H1 (cell line): Measurements from ENCODE around the gene AFAP1L2. TPM values are rescaled to one million over a fixed set of nuclear protein-coding genes. Genes with fewer than 3 reads are reported as not detected.

Experiments used
- CTCF ChIA-PET: fragments of 300-600 bp; sonication (Branson Sonifier 250); formaldehyde crosslinking; loops from one replicate; lab custom pipeline; 2021; ENCODE audit not compliant: partially characterized antibody; lab: Charles Lee
- POLR2A ChIA-PET: fragments of 300-600 bp; sonication (Branson Sonifier 250); formaldehyde crosslinking; loops from one replicate; lab custom pipeline; 2021; ENCODE audit warnings: inconsistent platforms; ENCODE audit not compliant: partially characterized antibody; lab: Charles Lee
- DNase-seq, 2 experiments: peaks; one replicate each; pipeline versions ENCODE4 v3.0.0 to v3.0.0-alpha.2; 2010 to 2022; ENCODE audit warnings: low spot score in 2 of 2, low read depth in 1 of 2, mixed read lengths in 1 of 2
- FAIRE-seq: peaks from 2 replicates; lab custom pipeline; 2011; peaks lifted over from hg19 to GRCh38; lab: Jason Lieb, UNC
- H2AFZ ChIP-seq: 2 replicates; pipeline ENCODE4 v1.8.1; 2012; ENCODE audit warnings: low read length, inconsistent platforms
- H2AK5ac ChIP-seq: 2 replicates; pipeline ENCODE4 v1.6.1; 2013; ENCODE audit warnings: low read depth, low read length
- H2BK120ac ChIP-seq: replicated peaks from 2 replicates; pipeline ENCODE3; 2013; ENCODE audit warnings: low read depth, low read length, inconsistent platforms
- H2BK12ac ChIP-seq: 2 replicates; pipeline ENCODE4 v1.6.1; 2013; ENCODE audit warnings: low read depth, low read length
- H2BK15ac ChIP-seq: 2 replicates; pipeline ENCODE4 v1.6.1; 2013; ENCODE audit warnings: low read length
- H2BK20ac ChIP-seq: 2 replicates; pipeline ENCODE4 v1.6.1; 2013; ENCODE audit warnings: low read length
- H2BK5ac ChIP-seq: 2 replicates; pipeline ENCODE4 v1.6.1; 2013; ENCODE audit warnings: low read depth, low read length
- H3K14ac ChIP-seq: 2 replicates; pipeline ENCODE4 v1.6.1; 2013; ENCODE audit warnings: inconsistent platforms; ENCODE audit not compliant: insufficient read length
- H3K18ac ChIP-seq: 2 replicates; pipeline ENCODE4 v1.6.1; 2013; ENCODE audit warnings: low read length; ENCODE audit errors: extremely low read depth
- H3K23ac ChIP-seq: 2 replicates; pipeline ENCODE4 v1.6.1; 2013; ENCODE audit warnings: inconsistent platforms; ENCODE audit not compliant: insufficient read length
- H3K23me2 ChIP-seq: 2 replicates; pipeline ENCODE4 v1.6.1; 2013; ENCODE audit warnings: low read depth, low read length
- H3K27ac ChIP-seq: 2 replicates; pipeline ENCODE4 v1.6.1; 2011; ENCODE audit warnings: low read depth, low read length, inconsistent platforms
- H3K27me3 ChIP-seq, 4 experiments: replicated peaks in 1 of 4; 1 replicate in 1 of 4; 2 replicates in 3 of 4; pipeline versions ENCODE4 v1.6.1 to v1.8.1; 2011 to 2013; ENCODE audit warnings: low read length in 3 of 4, mild to moderate bottlenecking in 3 of 4, inconsistent platforms in 2 of 4, mixed read lengths in 2 of 4, moderate library complexity in 1 of 4; ENCODE audit not compliant: control insufficient read depth in 3 of 4, insufficient read depth in 3 of 4; ENCODE audit errors: extremely low read depth in 1 of 4
- H3K36me3 ChIP-seq, 4 experiments: 2 replicates each; pipeline versions ENCODE4 v1.6.1 to v1.8.1; 2011 to 2013; ENCODE audit warnings: mild to moderate bottlenecking in 4 of 4, low read length in 3 of 4, moderate library complexity in 2 of 4, control low read depth in 1 of 4, inconsistent platforms in 1 of 4; ENCODE audit not compliant: insufficient read depth in 4 of 4, control insufficient read depth in 2 of 4
- H3K4ac ChIP-seq: replicated peaks from 2 replicates; pipeline ENCODE3; 2013; ENCODE audit warnings: low read length, low read depth, mixed read lengths, inconsistent platforms; ENCODE audit not compliant: insufficient read length
- H3K4me1 ChIP-seq, 4 experiments: replicated peaks in 1 of 4; 1 replicate in 1 of 4; 2 replicates in 3 of 4; pipeline versions ENCODE4 v1.6.1 to v1.8.1; 2011 to 2013; ENCODE audit warnings: low read length in 3 of 4, inconsistent platforms in 2 of 4, mixed read lengths in 1 of 4; ENCODE audit not compliant: insufficient read depth in 4 of 4, control insufficient read depth in 3 of 4
- H3K4me2 ChIP-seq, 2 experiments: 2 replicates each; pipeline versions ENCODE4 v1.6.1 to v1.8.1; 2011 to 2013; ENCODE audit warnings: low read depth in 2 of 2, low read length in 2 of 2, control low read depth in 1 of 2, inconsistent platforms in 1 of 2, mild to moderate bottlenecking in 1 of 2; ENCODE audit not compliant: insufficient read depth in 1 of 2
- H3K4me3 ChIP-seq, 4 experiments: fragments of 200-600, 300-600 bp in 1 of 4; sonication (generic), shearing (Covaris generic), sonication (Bioruptor Twin) in 1 of 4; 2 replicates each; pipeline versions ENCODE4 v1.5.1 to v1.8.1; 2011 to 2016; ENCODE audit warnings: low read length in 4 of 4, low read depth in 3 of 4, control low read depth in 2 of 4, inconsistent platforms in 2 of 4, mild to moderate bottlenecking in 2 of 4, mixed read lengths in 1 of 4, moderate library complexity in 1 of 4; ENCODE audit not compliant: insufficient read depth in 2 of 4; ENCODE audit errors: extremely low read depth in 1 of 4
- H3K56ac ChIP-seq: replicated peaks from 2 replicates; pipeline ENCODE3; 2013; ENCODE audit warnings: low read depth, mild to moderate bottlenecking, mixed read lengths, low read length, inconsistent platforms; ENCODE audit not compliant: insufficient read length
- H3K79me1 ChIP-seq: 2 replicates; pipeline ENCODE4 v1.6.1; 2013; ENCODE audit warnings: low read depth, low read length, control low read depth
- H3K79me2 ChIP-seq, 2 experiments: 2 replicates each; pipeline versions ENCODE4 v1.6.1 to v1.8.1; 2012 to 2013; ENCODE audit warnings: low read length in 2 of 2, mild to moderate bottlenecking in 2 of 2, inconsistent platforms in 1 of 2; ENCODE audit not compliant: insufficient read depth in 2 of 2, control insufficient read depth in 1 of 2
- H3K9ac ChIP-seq, 4 experiments: replicated peaks in 1 of 4; 1 replicate in 1 of 4; 2 replicates in 3 of 4; pipeline versions ENCODE4 v1.6.1 to v1.8.1; 2011 to 2013; ENCODE audit warnings: low read depth in 3 of 4, low read length in 3 of 4, control low read depth in 2 of 4, mild to moderate bottlenecking in 2 of 4, moderate library complexity in 2 of 4, inconsistent platforms in 1 of 4; ENCODE audit errors: extremely low read depth in 1 of 4
- H3K9me3 ChIP-seq, 2 experiments: 2 replicates each; pipeline versions ENCODE4 v1.6.1 to v1.8.1; 2012 to 2013; ENCODE audit warnings: mild to moderate bottlenecking in 2 of 2, moderate library complexity in 2 of 2, control low read depth in 1 of 2, inconsistent platforms in 1 of 2, low read depth in 1 of 2, low read length in 1 of 2, mixed read lengths in 1 of 2; ENCODE audit not compliant: insufficient read depth in 2 of 2
- H4K20me1 ChIP-seq, 2 experiments: replicated peaks in 1 of 2; 2 replicates each; pipeline versions ENCODE3 to v1.8.1; 2011 to 2013; ENCODE audit warnings: inconsistent platforms in 2 of 2, low read length in 2 of 2, mild to moderate bottlenecking in 1 of 2; ENCODE audit not compliant: insufficient read depth in 2 of 2, control insufficient read depth in 1 of 2
- H4K5ac ChIP-seq: 2 replicates; pipeline ENCODE4 v1.6.1; 2013; ENCODE audit warnings: low read length, low read depth, mixed read lengths, inconsistent platforms; ENCODE audit not compliant: insufficient read length
- H4K8ac ChIP-seq: 2 replicates; pipeline ENCODE4 v1.8.0; 2013; ENCODE audit warnings: mild to moderate bottlenecking, moderate library complexity, low read length, inconsistent platforms; ENCODE audit not compliant: insufficient read depth; ENCODE audit errors: extremely low read depth
- H4K91ac ChIP-seq: replicated peaks from 2 replicates; pipeline ENCODE3; 2013; ENCODE audit warnings: low read length, mixed read lengths, inconsistent platforms; ENCODE audit not compliant: insufficient read length
- ATF2 ChIP-seq: IDR thresholded peaks from 2 replicates; pipeline ENCODE4 v1.6.1; 2012; ENCODE audit warnings: low read length, inconsistent platforms
- CBX8 ChIP-seq: fragments of 300-800, 300-1000 bp; sonication (generic); IDR thresholded peaks from 2 replicates; pipeline ENCODE4 v1.7.1; 2016; ENCODE audit warnings: low read depth, low read length, borderline replicate concordance
- CTCF ChIP-seq, 3 experiments: IDR thresholded peaks; 1 replicate in 2 of 3; 2 replicates in 1 of 3; pipeline versions ENCODE4 v1.5.1 to v1.6.1; 2011; ENCODE audit warnings: low read length in 3 of 3, mild to moderate bottlenecking in 3 of 3, inconsistent platforms in 2 of 3, low read depth in 1 of 3, moderate library complexity in 1 of 3; ENCODE audit not compliant: insufficient read depth in 1 of 3; ENCODE audit errors: control extremely low read depth in 1 of 3
- POLR2AphosphoS5 ChIP-seq: IDR thresholded peaks from 2 replicates; pipeline ENCODE4 v1.6.1; 2011; ENCODE audit warnings: low read depth, low read length
- RFX5 ChIP-seq: IDR thresholded peaks from 2 replicates; pipeline ENCODE4 v1.6.1; 2011; ENCODE audit warnings: low read depth, low read length, improper control_type of control experiment, borderline replicate concordance
- SIX5 ChIP-seq: IDR thresholded peaks from 2 replicates; pipeline ENCODE4 v1.6.1; 2011; ENCODE audit warnings: mild to moderate bottlenecking, low read depth, low read length
- SP2 ChIP-seq: IDR thresholded peaks from 2 replicates; pipeline ENCODE4 v1.6.1; 2012; ENCODE audit warnings: mild to moderate bottlenecking, low read length, inconsistent platforms
- YY1 ChIP-seq: IDR thresholded peaks from 2 replicates; pipeline ENCODE4 v1.6.1; 2011; ENCODE audit warnings: low read depth, mild to moderate bottlenecking, low read length
- WGBS, 2 experiments: shearing (Covaris generic) in 1 of 2; methylation state at CpG; one replicate each; pipeline versions ENCODE4 v1.1.6 to v1.1.7; 2013 to 2015; ENCODE audit warnings: low lambda C conversion rate in 2 of 2, mixed read lengths in 2 of 2, inconsistent platforms in 1 of 2, low coverage in 1 of 2, missing lambda C conversion rate in 1 of 2; ENCODE audit not compliant: insufficient replicate concordance in 2 of 2, insufficient coverage in 1 of 2, insufficient read length in 1 of 2; ENCODE audit errors: extremely low coverage in 1 of 2, missing lambda C conversion rate in 1 of 2; 5-methylcytosine and 5-hydroxymethylcytosine counted together
- polyA plus RNA-seq, 7 experiments: library from polyadenylated mRNA; depleted of rRNA in 3 of 7; stranded (reverse) in 5 of 7; unstranded in 2 of 7; fragments of >200 nt in 5 of 7; fragments of 200-250 nt in 2 of 7; gene quantifications; 1 replicate in 5 of 7; 2 replicates in 1 of 7; 4 replicates in 1 of 7; pipeline versions ENCODE4 v1.2.1 to v1.2.3, GENCODE V29; 2011 to 2013; ENCODE audit warnings: missing spikeins in 2 of 7, mixed read lengths in 2 of 7
- total RNA-seq: library from RNA; stranded (reverse); fragmentation: NEBNext Ultra II Directional; extraction: Animal tissue kit (Norgen Biotek cat#: 25700); gene quantifications from 2 replicates; pipeline ENCODE4 v1.2.1, GENCODE V29; 2021

The AFAP1L2 gene
- total and polyA plus RNA-seq, 2 of the 8 experiments (the other 6 are each of a cell fraction or from before 2014, with no cell fraction given) = 3.9 to 6.4 TPM

GRCh38 chr10:114252092-114252491 is 152.2 kb downstream of the AFAP1L2 start:
- Histone ChIP-seq H3K4me2 (no peak overlapping the region), H3K4ac (no peak overlapping the region), H2AK5ac (no peak overlapping the region), H3K4me1 (no peaks in the 10 kb centered on the region), H3K79me2 (no peaks in the 10 kb centered on the region), H2BK15ac (no peak overlapping the region), H4K8ac (no peak overlapping the region), H3K56ac (no peak overlapping the region), H3K27me3 (no peaks in the 10 kb centered on the region), H3K23me2 (no peaks in the 10 kb centered on the region), H4K5ac (no peak overlapping the region), H2AFZ (no peak overlapping the region), H2BK12ac (no peak overlapping the region), H4K20me1 (no peaks in the 10 kb centered on the region), H3K4me3 (no peak overlapping the region), H3K23ac (no peak overlapping the region), H3K79me1 (no peaks in the 10 kb centered on the region; the same call in 1 of the 2 replicates), H3K9me3 (0 out of 4 replicates have a peak, but pooled peaks cover 0 to 2% of the 10 kb centered on the region in 2 experiments), H3K18ac (no peak overlapping the region), H3K36me3 (no peaks in the 10 kb centered on the region), H4K91ac (no peak overlapping the region), H2BK120ac (no peak overlapping the region), H2BK5ac (no peak overlapping the region), H2BK20ac (no peak overlapping the region), H3K14ac (no peak overlapping the region), H3K27ac (no peak overlapping the region), H3K9ac (no peak overlapping the region)
- ChIA-PET POLR2A (no interaction called here), CTCF (interaction anchor here (1.0 kb wide), 1 partner anchor 136 kb away, joined by 3 read pairs; no protein-coding TSS in a partner anchor)
- FAIRE-seq = no peak
- no peak for DNase-seq
- WGBS, 2 experiments = 83% methylated on average over 5 of the region's 5 CpGs; no CpG with 5 or more reads in 1 of the 2 experiments
- no peak for TF ChIP-seq CBX8
- TF ChIP-seq CTCF (IDR thresholded peaks at IDR 0.05; ENCODE audit: control extremely low read depth in 1 of 3, insufficient read depth in 1 of 3, low read depth in 1 of 3, low read length in 3 of 3) = no peak
- no peak for TF ChIP-seq ATF2
- no peak for TF ChIP-seq RFX5
- no peak for TF ChIP-seq SP2
- no peak for TF ChIP-seq POLR2AphosphoS5
- TF ChIP-seq SIX5 = no peak
- TF ChIP-seq YY1 = no peak
